Parathyroid adenoma (tissue), 2 donors: Measurements from ENCODE around the gene TECTA.

ENCODE experiments used
- H2AFZ ChIP-seq: fragments of 300-600 bp; sonication (generic); one replicate; pipeline ENCODE4 v1.7.0; 2017; ENCODE audit warnings: antibody characterized with exemption, mild to moderate bottlenecking
- H3K27ac ChIP-seq: fragments of 300-600 bp; sonication (generic); one replicate; pipeline ENCODE4 v1.7.0; 2017
- H3K27me3 ChIP-seq: fragments of 300-600 bp; sonication (generic); one replicate; pipeline ENCODE4 v1.7.0; 2017; ENCODE audit warnings: low read length; ENCODE audit not compliant: control insufficient read depth, insufficient read depth
- H3K36me3 ChIP-seq: fragments of 300-600 bp; sonication (generic); one replicate; pipeline ENCODE4 v1.7.0; 2017; ENCODE audit warnings: low read length; ENCODE audit not compliant: control insufficient read depth, insufficient read depth
- H3K4me1 ChIP-seq: fragments of 300-600 bp; sonication (generic); one replicate; pipeline ENCODE4 v1.7.0; 2017; ENCODE audit warnings: control low read depth
- H3K4me2 ChIP-seq: fragments of 300-600 bp; sonication (generic); one replicate; pipeline ENCODE4 v1.7.0; 2017; ENCODE audit warnings: low read length
- H3K4me3 ChIP-seq: fragments of 300-600 bp; sonication (generic); one replicate; pipeline ENCODE4 v1.7.0; 2017; ENCODE audit warnings: low read depth, low read length
- H3K79me2 ChIP-seq: fragments of 300-600 bp; sonication (generic); one replicate; pipeline ENCODE4 v1.7.0; 2017; ENCODE audit warnings: control low read depth
- H3K9ac ChIP-seq: fragments of 300-600 bp; sonication (generic); one replicate; pipeline ENCODE4 v1.7.0; 2017; ENCODE audit warnings: mild to moderate bottlenecking
- H3K9me3 ChIP-seq: fragments of 300-600 bp; sonication (generic); one replicate; pipeline ENCODE4 v1.7.0; 2017; ENCODE audit warnings: low read length; ENCODE audit not compliant: control insufficient read depth
- TF ChIP-seq, protein P1 (sequence below): fragments of 300-600 bp; sonication (generic); IDR thresholded peaks from one replicate; pipeline ENCODE4 v1.7.0; 2017; ENCODE audit warnings: antibody characterized with exemption, mild to moderate bottlenecking
- donor health status: primary hyperparathyroidism.

Gene TECTA

DNA sequence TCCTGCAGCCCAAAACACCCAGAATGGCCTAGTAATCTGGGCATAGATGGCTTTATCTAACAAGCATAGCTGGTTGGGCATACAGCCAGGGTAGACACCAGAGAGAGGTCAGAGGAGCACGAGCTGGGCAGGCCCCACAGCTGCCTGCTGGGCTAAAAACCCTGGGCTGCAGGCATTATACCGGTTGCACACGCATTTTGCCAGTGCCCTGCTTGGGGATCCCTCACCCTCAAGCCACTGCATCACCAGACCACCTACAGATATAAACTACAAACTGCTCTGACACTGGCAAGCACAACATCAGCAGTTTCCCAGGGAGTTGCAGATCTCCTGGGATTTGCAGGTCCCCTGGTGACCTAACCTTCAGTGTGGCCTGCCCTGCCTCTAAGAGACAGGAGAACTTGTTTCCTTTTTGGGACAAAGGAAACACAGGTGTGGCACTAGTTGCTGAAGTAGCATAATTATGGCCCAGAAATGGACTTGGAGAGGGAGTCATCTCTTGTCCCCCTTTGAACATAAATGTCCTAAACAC, 112.4 kb downstream of the TECTA start:
- Histone ChIP-seq H3K9me3 (no peaks in the 10 kb centered on the region), H2AFZ (no peak overlapping the region), H3K4me2 (no peak overlapping the region), H3K9ac (no peak overlapping the region), H3K27me3 (no peaks in the 10 kb centered on the region), H3K36me3 (no peaks in the 10 kb centered on the region), H3K4me3 (no peak overlapping the region), H3K4me1 (no peaks in the 10 kb centered on the region), H3K79me2 (no peaks in the 10 kb centered on the region), H3K27ac (no peak overlapping the region)
- TF ChIP-seq, protein P1, sequence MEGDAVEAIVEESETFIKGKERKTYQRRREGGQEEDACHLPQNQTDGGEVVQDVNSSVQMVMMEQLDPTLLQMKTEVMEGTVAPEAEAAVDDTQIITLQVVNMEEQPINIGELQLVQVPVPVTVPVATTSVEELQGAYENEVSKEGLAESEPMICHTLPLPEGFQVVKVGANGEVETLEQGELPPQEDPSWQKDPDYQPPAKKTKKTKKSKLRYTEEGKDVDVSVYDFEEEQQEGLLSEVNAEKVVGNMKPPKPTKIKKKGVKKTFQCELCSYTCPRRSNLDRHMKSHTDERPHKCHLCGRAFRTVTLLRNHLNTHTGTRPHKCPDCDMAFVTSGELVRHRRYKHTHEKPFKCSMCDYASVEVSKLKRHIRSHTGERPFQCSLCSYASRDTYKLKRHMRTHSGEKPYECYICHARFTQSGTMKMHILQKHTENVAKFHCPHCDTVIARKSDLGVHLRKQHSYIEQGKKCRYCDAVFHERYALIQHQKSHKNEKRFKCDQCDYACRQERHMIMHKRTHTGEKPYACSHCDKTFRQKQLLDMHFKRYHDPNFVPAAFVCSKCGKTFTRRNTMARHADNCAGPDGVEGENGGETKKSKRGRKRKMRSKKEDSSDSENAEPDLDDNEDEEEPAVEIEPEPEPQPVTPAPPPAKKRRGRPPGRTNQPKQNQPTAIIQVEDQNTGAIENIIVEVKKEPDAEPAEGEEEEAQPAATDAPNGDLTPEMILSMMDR: no peak

DNA sequence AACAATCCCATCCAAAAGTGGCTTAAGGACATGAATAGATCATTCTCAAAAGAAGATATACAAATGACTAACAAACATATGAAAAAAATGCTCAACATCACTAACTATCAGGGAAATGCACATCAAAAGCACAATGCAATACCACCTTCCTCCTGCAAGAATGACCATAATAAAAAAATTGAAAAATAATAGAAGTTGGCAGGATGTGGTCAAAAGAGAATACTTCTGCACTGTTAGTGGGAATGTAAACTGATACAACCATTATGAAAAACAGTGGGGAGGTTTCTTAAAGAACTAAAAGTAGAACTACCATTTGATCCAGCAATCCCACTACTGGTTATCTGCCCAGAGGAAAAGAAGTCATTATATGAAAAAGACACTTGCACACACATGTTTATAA, 113.8 kb downstream of the TECTA start:
- Histone ChIP-seq H3K4me3 (no peak overlapping the region), H3K36me3 (no peaks in the 10 kb centered on the region), H3K79me2 (no peaks in the 10 kb centered on the region), H2AFZ (no peak overlapping the region), H3K27me3 (no peaks in the 10 kb centered on the region), H3K9ac (no peak overlapping the region), H3K27ac (no peak overlapping the region), H3K4me1 (no peaks in the 10 kb centered on the region), H3K9me3 (no peaks in the 10 kb centered on the region), H3K4me2 (no peak overlapping the region)
- TF ChIP-seq, protein P1: no peak

DNA sequence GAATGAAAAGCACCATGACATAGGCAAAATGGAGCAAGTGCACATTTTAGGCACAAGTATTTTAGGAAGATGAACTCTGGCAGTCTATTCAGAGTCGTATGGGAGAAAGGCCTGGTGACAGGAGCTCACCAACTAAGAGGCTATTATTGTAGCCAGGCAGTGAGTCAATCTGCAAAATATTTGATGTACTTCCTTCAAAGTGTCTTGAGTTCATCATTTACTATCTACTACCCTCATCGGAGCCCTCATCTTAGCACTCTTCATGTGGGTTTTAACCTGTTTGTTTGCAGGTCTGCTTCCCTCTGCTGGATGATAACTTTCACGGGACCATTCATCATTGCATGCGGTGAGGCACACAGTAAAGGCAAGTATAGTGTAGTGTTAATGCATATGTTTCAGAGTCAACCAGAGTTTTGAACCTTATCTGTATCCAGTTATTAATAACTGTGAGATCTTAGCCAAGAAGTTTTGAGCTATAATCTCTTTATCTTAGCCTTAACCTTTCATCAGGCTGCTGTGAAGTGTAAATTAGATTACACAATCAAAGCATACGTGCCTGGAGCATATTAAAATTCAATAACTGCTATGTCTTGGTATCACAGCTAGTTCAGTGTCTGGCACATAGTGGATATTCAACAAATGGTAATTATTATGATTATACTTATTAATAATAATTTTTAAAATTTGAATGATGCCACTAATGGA, 120.6 kb downstream of the TECTA start:
- Histone ChIP-seq H3K9me3 (no peaks in the 10 kb centered on the region), H3K4me3 (no peak overlapping the region), H3K27me3 (no peaks in the 10 kb centered on the region), H3K79me2 (no peaks in the 10 kb centered on the region), H3K4me1 (no peaks in the 10 kb centered on the region), H2AFZ (no peak overlapping the region), H3K9ac (no peak overlapping the region), H3K4me2 (no peak overlapping the region), H3K36me3 (no peaks in the 10 kb centered on the region), H3K27ac (no peak overlapping the region)
- TF ChIP-seq, protein P1: no peak

DNA sequence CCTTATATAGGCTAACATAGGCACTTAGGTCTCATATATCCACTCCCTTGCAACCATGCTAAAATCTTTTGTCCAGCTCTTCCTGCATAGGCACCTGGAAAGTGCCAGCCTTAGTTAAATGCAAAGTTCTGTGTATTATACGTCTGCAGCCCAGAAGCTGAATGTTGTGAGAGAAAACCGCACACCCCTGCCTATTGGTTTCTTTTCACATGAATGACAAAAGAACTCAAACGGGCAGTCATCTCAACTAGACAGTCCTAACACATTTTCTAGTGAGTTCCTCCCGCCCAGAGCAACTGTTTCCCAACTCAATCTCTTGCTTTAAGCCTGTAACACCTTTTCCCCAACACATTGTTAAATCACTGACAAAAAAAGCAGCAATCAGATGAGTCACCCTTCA, 122.1 kb downstream of the TECTA start:
- Histone ChIP-seq H3K4me1 (no peaks in the 10 kb centered on the region), H3K9me3 (no peaks in the 10 kb centered on the region), H3K27ac (no peak overlapping the region), H2AFZ (no peak overlapping the region), H3K27me3 (no peaks in the 10 kb centered on the region), H3K9ac (no peak overlapping the region), H3K36me3 (no peaks in the 10 kb centered on the region), H3K79me2 (no peaks in the 10 kb centered on the region), H3K4me2 (no peak overlapping the region), H3K4me3 (no peak overlapping the region)
- TF ChIP-seq, protein P1: no peak

DNA sequence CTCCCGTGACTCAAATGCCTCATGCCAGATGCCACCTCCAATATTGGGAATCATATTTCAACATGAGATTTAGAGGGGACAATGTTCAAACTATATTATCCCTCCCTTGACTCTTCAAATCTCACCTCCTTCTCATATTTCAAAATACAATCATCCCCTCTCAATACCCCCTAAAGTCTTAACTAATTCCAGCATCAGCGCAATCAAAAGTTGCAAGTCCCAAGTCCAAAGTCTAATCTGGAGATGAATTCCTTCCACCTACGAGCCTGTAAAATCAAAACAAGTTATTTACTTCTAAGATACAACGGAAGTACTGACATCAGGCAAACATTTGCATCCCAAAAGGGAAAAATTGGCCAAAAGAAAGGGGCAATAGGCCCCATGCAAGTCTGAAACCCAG, 124.3 kb downstream of the TECTA start:
- Histone ChIP-seq H3K36me3 (no peaks in the 10 kb centered on the region), H3K27ac (no peak overlapping the region), H3K9ac (no peak overlapping the region), H3K4me1 (no peaks in the 10 kb centered on the region), H3K4me2 (no peak overlapping the region), H3K27me3 (no peaks in the 10 kb centered on the region), H3K9me3 (no peaks in the 10 kb centered on the region), H2AFZ (no peak overlapping the region), H3K79me2 (no peaks in the 10 kb centered on the region), H3K4me3 (no peak overlapping the region)
- TF ChIP-seq, protein P1: no peak
